ENCODE measurements around the gene TTC13.

GRCh38 chr1:230972855-230973271 lies 5.8 kb downstream of the TTC13 start:
- TF ChIP-seq EZH2 (IDR thresholded peaks at IDR 0.05; ENCODE audit: borderline replicate concordance) = no peak
- TF ChIP-seq, protein P1, sequence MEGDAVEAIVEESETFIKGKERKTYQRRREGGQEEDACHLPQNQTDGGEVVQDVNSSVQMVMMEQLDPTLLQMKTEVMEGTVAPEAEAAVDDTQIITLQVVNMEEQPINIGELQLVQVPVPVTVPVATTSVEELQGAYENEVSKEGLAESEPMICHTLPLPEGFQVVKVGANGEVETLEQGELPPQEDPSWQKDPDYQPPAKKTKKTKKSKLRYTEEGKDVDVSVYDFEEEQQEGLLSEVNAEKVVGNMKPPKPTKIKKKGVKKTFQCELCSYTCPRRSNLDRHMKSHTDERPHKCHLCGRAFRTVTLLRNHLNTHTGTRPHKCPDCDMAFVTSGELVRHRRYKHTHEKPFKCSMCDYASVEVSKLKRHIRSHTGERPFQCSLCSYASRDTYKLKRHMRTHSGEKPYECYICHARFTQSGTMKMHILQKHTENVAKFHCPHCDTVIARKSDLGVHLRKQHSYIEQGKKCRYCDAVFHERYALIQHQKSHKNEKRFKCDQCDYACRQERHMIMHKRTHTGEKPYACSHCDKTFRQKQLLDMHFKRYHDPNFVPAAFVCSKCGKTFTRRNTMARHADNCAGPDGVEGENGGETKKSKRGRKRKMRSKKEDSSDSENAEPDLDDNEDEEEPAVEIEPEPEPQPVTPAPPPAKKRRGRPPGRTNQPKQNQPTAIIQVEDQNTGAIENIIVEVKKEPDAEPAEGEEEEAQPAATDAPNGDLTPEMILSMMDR (IDR thresholded peaks at IDR 0.05; ENCODE audit: poor library complexity) = no peak
- no peak for TF ChIP-seq EZH2phosphoT487 (IDR thresholded peaks at IDR 0.05; ENCODE audit: low read depth, severe bottlenecking, unreplicated experiment)
